ENCODE results near the gene CCDC197. TPM values are rescaled to one million over a fixed set of nuclear protein-coding genes. Genes with fewer than 3 reads are reported as not detected.

Gene CCDC197
- total and polyA plus RNA-seq, 7 experiments from 2014 or later = not detected

- no peak for DNase-seq
- POLR2A ChIA-PET = interaction anchor here (1.1 kb wide), 1 partner anchor 27 kb away, joined by 3 read pairs; no protein-coding TSS in a partner anchor
- Histone ChIP-seq H3K27me3 (ENCODE audit: control insufficient read depth in 2 of 2, insufficient read depth in 2 of 2, low read length in 2 of 2) (no peaks in the 10 kb centered on the region), H3K4me3 (ENCODE audit: low read length) (no peak overlapping the region), H3K36me3 (ENCODE audit: control insufficient read depth in 2 of 3, insufficient read depth in 3 of 3, low read length in 3 of 3) (no peaks in the 10 kb centered on the region), H3K27ac (ENCODE audit: low read depth, low read length) (no peak overlapping the region), H3K4me1 (ENCODE audit: control insufficient read depth in 2 of 2, insufficient read depth in 2 of 2, low read length in 2 of 2) (peaks cover 4 to 6% of the 10 kb centered on the region in 2 donors), H3K9me3 (ENCODE audit: control insufficient read depth in 2 of 3, low read length in 3 of 3) (no peaks in the 10 kb centered on the region)
- Mint-ChIP-seq H3K27me3 (peaks cover 0 to under 1% (median 0%) of the 10 kb centered on the region in 5 donors), H3K4me3 (no peak overlapping the region), H3K9me3 (no peaks in the 10 kb centered on the region), H3K4me1 (peaks cover 2 to 52% (median 10%) of the 10 kb centered on the region in 7 donors), H3K27ac (peak overlapping the region in 1 of 9 donors; percentile 13), H3K36me3 (no peaks in the 10 kb centered on the region)
- intact Hi-C loops (cut with micrococcal nuclease) = no loop called here
- CTCF ChIA-PET = interaction anchor here (0.7 to 9.9 kb wide), 5 partner anchors 13 to 59 kb away, joined by 3 to 139 read pairs (median 3); no protein-coding TSS in a partner anchor
- no peak for ATAC-seq
Measured at GRCh38 chr14:93997916-93998870, 1.1 kb downstream of the CCDC197 start.

GRCh38 chr14:93998871-93999403, 1.8 kb downstream of the CCDC197 start:
- peak overlapping the region in 1 of 9 donors; percentile 21 for H3K27ac Mint-ChIP-seq
- H3K36me3 Mint-ChIP-seq = no peaks in the 10 kb centered on the region
- ChIA-PET CTCF (interaction anchor here (0.6 to 9.9 kb wide), 8 partner anchors 13 to 60 kb away, joined by 3 to 139 read pairs (median 6); partner anchors contain the start of gene ASB2), POLR2A (no interaction called here)
- Histone ChIP-seq H3K27me3 (ENCODE audit: control insufficient read depth in 2 of 2, insufficient read depth in 2 of 2, low read length in 2 of 2) (no peaks in the 10 kb centered on the region), H3K4me3 (ENCODE audit: low read length) (no peak overlapping the region), H3K4me1 (ENCODE audit: control insufficient read depth in 2 of 2, insufficient read depth in 2 of 2, low read length in 2 of 2) (peaks cover 4 to 6% of the 10 kb centered on the region in 2 donors), H3K27ac (ENCODE audit: low read depth, low read length) (no peak overlapping the region), H3K36me3 (ENCODE audit: control insufficient read depth in 2 of 3, insufficient read depth in 3 of 3, low read length in 3 of 3) (no peaks in the 10 kb centered on the region), H3K9me3 (ENCODE audit: control insufficient read depth in 2 of 3, low read length in 3 of 3) (no peaks in the 10 kb centered on the region)
- peaks cover 2 to 49% (median 10%) of the 10 kb centered on the region in 7 donors for H3K4me1 Mint-ChIP-seq
- ATAC-seq (no peak), DNase-seq (no peak)
- peaks cover 0 to 6% (median 2%) of the 10 kb centered on the region in 5 donors for H3K27me3 Mint-ChIP-seq
- intact Hi-C loops (cut with micrococcal nuclease) = no loop called here
- no peak overlapping the region for H3K4me3 Mint-ChIP-seq
- peaks cover 0 to 2% (median 0%) of the 10 kb centered on the region in 11 donors for H3K9me3 Mint-ChIP-seq

GRCh38 chr14:93999573-93999972, 2.5 kb downstream of the CCDC197 start:
- Mint-ChIP-seq H3K27ac (peak overlapping the region in 1 of 9 donors; percentile 47), H3K4me1 (peaks cover 2 to 45% (median 10%) of the 10 kb centered on the region in 7 donors), H3K27me3 (peaks cover 0 to 6% (median 2%) of the 10 kb centered on the region in 5 donors), H3K9me3 (peaks cover 0 to 2% (median 0%) of the 10 kb centered on the region in 11 donors), H3K36me3 (no peaks in the 10 kb centered on the region), H3K4me3 (no peak overlapping the region)
- ATAC-seq (no peak), DNase-seq (no peak)
- Histone ChIP-seq H3K4me3 (ENCODE audit: low read length) (no peak overlapping the region), H3K9me3 (ENCODE audit: control insufficient read depth in 2 of 3, low read length in 3 of 3) (no peaks in the 10 kb centered on the region), H3K27ac (ENCODE audit: low read depth, low read length) (no peak overlapping the region), H3K36me3 (ENCODE audit: control insufficient read depth in 2 of 3, insufficient read depth in 3 of 3, low read length in 3 of 3) (no peaks in the 10 kb centered on the region), H3K27me3 (ENCODE audit: control insufficient read depth in 2 of 2, insufficient read depth in 2 of 2, low read length in 2 of 2) (no peaks in the 10 kb centered on the region), H3K4me1 (ENCODE audit: control insufficient read depth in 2 of 2, insufficient read depth in 2 of 2, low read length in 2 of 2) (peaks cover 4 to 6% of the 10 kb centered on the region in 2 donors)
- ChIA-PET POLR2A (interaction anchor here (2.3 kb wide), 1 partner anchor 60 kb away, joined by 9 read pairs; no protein-coding TSS in a partner anchor), CTCF (interaction anchor here (0.6 to 9.9 kb wide), 10 partner anchors 8 to 60 kb away, joined by 3 to 139 read pairs (median 6); partner anchors contain the start of gene ASB2)
- intact Hi-C loops (cut with micrococcal nuclease) = no loop called here

GRCh38 chr14:94000267-94000666, 3.2 kb downstream of the CCDC197 start:
- peaks cover 5 to 12% (median 7%) of the 10 kb centered on the region in 5 donors for H3K27me3 Mint-ChIP-seq
- peaks cover 0 to 2% (median 0%) of the 10 kb centered on the region in 11 donors for H3K9me3 Mint-ChIP-seq
- peaks cover 2 to 49% (median 10%) of the 10 kb centered on the region in 7 donors for H3K4me1 Mint-ChIP-seq
- ChIA-PET POLR2A (interaction anchor here (2.3 kb wide), 1 partner anchor 61 kb away, joined by 9 read pairs; no protein-coding TSS in a partner anchor), CTCF (interaction anchor here (0.7 to 9.9 kb wide), 10 partner anchors 9 to 61 kb away, joined by 3 to 139 read pairs (median 8); partner anchors contain the start of gene ASB2)
- H3K4me3 Mint-ChIP-seq = no peak overlapping the region
- intact Hi-C loops (cut with micrococcal nuclease) = loop anchor here (2.0 to 5.0 kb wide), 3 partner anchors 21 to 43 kb away; no protein-coding TSS in a partner anchor
- no peaks in the 10 kb centered on the region for H3K9me3 ChIP-seq (ENCODE audit: control insufficient read depth in 2 of 3, low read length in 3 of 3)
- ATAC-seq (no peak), DNase-seq (no peak)
- H3K36me3 Mint-ChIP-seq = no peaks in the 10 kb centered on the region
- H3K27ac ChIP-seq (ENCODE audit: low read depth, low read length) = no peak overlapping the region
- H3K4me1 ChIP-seq (ENCODE audit: control insufficient read depth in 2 of 2, insufficient read depth in 2 of 2, low read length in 2 of 2) = peaks cover 4 to 6% of the 10 kb centered on the region in 2 donors
- H3K4me3 ChIP-seq (ENCODE audit: low read length) = no peak overlapping the region
- H3K27ac Mint-ChIP-seq = no peak overlapping the region
- no peaks in the 10 kb centered on the region for H3K27me3 ChIP-seq (ENCODE audit: control insufficient read depth in 2 of 2, insufficient read depth in 2 of 2, low read length in 2 of 2)
- no peaks in the 10 kb centered on the region for H3K36me3 ChIP-seq (ENCODE audit: control insufficient read depth in 2 of 3, insufficient read depth in 3 of 3, low read length in 3 of 3)

GRCh38 chr14:94001016-94001415, 3.9 kb downstream of the CCDC197 start:
- intact Hi-C loops (cut with micrococcal nuclease) = loop anchor here (1.0 to 5.0 kb wide), 6 partner anchors 22 to 62 kb away; no protein-coding TSS in a partner anchor

More at GRCh38 chr14:94001016-94001415, 3.9 kb downstream of the CCDC197 start:
- H3K27ac Mint-ChIP-seq = no peak overlapping the region
- Histone ChIP-seq H3K36me3 (ENCODE audit: control insufficient read depth in 2 of 3, insufficient read depth in 3 of 3, low read length in 3 of 3) (no peaks in the 10 kb centered on the region), H3K27ac (ENCODE audit: low read depth, low read length) (no peak overlapping the region), H3K27me3 (ENCODE audit: control insufficient read depth in 2 of 2, insufficient read depth in 2 of 2, low read length in 2 of 2) (no peaks in the 10 kb centered on the region), H3K9me3 (ENCODE audit: control insufficient read depth in 2 of 3, low read length in 3 of 3) (no peaks in the 10 kb centered on the region), H3K4me3 (ENCODE audit: low read length) (no peak overlapping the region), H3K4me1 (ENCODE audit: control insufficient read depth in 2 of 2, insufficient read depth in 2 of 2, low read length in 2 of 2) (peaks cover 4 to 6% of the 10 kb centered on the region in 2 donors)
- no peaks in the 10 kb centered on the region for H3K36me3 Mint-ChIP-seq
- POLR2A ChIA-PET = interaction anchor here (0.8 to 2.3 kb wide), 2 partner anchors 22 to 61 kb away, joined by 3 to 9 read pairs; no protein-coding TSS in a partner anchor
- H3K4me1 Mint-ChIP-seq = peaks cover 2 to 47% (median 10%) of the 10 kb centered on the region in 7 donors
- peaks cover 6 to 16% (median 8%) of the 10 kb centered on the region in 5 donors for H3K27me3 Mint-ChIP-seq
- CTCF ChIA-PET = interaction anchor here (1.0 to 9.9 kb wide), 9 partner anchors 10 to 136 kb away, joined by 3 to 139 read pairs (median 7); no protein-coding TSS in a partner anchor
- ATAC-seq (no peak), DNase-seq (no peak)
- no peak overlapping the region for H3K4me3 Mint-ChIP-seq
- peaks cover 0 to 2% (median 0%) of the 10 kb centered on the region in 11 donors for H3K9me3 Mint-ChIP-seq
